ENCODE results near the gene ZNF844. TPM values are rescaled to one million over a fixed set of nuclear protein-coding genes. Genes with fewer than 3 reads are reported as not detected.
A peak's percentile ranks its signal among the peaks of the same experiment; 100 is the strongest.
"Not testable (repeated sequence)": the region's sequence is repeated elsewhere in the genome, so short reads cannot be mapped to it uniquely, and the experiment has no call there.

The ZNF844 gene
- 5.6 TPM for total RNA-seq

DNA sequence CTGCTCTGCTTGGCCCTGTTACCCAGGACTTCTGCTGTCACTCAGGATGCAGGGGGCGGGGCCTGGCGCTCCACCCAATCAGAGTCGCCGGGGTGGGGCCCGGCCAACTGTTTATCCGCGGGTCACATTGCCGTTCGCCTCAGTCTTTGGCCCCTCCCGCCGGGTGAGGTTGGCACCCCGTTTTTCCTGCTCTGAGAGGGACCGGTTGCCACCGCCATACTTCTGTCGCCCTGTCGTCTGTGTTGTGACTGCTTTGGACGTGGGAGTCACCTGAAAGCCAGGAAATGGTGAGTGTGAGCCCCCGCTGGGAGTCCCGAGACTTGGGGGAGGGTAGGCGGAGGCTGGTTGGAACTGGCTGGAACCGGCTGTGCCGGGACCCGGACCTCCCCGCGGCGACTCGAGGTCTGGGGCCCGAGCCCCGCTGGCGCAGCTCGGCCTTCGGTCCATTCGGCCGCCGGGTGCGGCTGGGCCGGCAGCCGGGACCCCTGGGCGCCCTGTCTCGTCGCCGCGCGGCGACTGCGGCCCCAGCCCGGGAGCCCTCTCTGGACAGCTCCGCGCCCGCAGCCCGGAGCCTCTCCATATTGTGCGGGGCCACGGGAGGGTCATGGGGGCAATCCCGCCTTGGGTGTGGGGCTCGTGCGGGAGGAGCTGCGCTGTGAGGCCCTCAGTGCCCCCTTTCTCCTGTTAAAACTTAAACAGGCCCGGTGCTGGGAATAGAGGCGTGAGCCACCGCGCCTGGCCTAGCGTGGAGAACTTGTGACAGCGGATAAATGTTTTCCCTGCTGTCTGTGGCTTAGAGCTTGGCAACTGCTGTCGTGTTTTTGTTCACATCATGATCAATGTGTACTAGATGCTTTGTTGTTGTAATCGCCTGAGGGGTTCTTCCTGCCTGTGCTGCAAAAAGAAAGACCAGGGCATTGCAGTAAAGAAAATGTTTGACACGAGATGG, at the start of gene ZNF844:
TSS of gene ZNF844 (plus strand) at position 142 of the 949 bp plus-strand sequence. CDS start at position 285, 143 bp downstream.
- ATAC-seq: peak; percentile 97

DNA sequence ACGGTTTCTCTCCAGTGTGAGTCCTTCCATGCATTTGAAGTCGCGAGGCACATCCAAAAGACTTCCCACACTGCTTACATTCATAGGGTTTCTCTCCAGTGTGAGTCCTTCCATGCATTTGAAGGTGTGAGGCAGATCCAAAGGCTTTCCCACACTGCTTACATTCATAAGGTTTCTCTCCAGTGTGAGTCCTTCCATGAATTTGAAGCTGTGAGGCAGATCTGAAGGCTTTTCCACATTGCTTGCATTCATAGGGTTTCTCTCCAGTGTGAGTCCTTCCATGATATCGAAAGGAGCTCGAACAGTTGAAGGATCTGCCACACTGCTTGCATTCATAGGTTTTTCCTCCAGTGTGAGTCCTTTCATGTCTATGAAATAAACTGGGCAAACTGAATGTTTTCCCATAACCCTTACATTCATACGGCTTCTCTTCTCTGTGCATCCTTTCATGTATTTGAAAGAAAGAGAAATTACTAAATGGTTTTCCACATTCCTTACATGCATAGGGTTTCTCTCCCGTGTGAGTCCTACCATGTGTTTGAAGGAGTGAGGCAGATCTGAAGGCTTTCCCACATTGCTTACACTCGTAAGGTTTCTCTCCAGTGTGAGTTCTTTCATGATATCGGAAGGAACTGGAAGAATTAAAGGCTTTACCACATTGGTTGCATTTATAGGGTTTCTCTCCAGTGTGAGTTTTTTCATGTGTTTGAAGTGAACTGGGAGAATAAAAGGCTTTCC, 49.3 kb upstream of the ZNF844 start:
- no peak for ATAC-seq

DNA sequence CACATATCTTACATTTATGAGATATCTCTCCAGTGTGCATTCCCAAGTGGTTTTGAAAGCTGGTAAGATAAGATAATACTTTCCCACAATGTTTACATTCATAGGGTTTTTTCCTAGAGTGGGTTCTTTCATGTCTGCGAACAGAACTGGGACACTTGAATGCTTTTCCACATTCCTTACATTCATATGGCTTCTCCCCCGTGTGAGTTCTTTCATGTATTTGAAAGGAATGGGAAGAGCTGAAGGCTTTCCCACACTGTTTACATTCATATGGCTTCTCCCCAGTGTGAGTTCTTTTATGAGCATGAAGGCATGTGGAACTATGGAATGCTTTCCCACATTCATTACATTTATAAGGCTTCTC, 48.8 kb upstream of the ZNF844 start:
- ATAC-seq: no peak

DNA sequence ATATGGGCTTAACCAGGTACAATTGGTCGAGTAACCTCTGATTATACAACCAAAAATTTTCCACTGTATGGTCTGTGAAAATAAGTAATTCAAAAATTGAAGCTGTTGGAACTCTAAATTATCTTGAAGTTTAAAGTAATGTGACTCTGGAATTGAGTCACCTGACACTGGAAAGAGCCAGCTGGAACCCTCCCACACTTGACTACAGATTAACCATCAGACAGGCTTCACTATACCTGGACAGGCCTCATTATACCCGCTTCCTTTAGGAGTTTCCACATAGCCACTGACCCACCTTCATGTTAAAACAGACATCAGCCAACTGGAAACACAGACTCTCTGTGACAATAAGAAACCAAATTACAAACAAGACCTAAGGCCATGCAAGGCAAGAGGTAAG, 30.3 kb upstream of the ZNF844 start:
- no peak for ATAC-seq

DNA sequence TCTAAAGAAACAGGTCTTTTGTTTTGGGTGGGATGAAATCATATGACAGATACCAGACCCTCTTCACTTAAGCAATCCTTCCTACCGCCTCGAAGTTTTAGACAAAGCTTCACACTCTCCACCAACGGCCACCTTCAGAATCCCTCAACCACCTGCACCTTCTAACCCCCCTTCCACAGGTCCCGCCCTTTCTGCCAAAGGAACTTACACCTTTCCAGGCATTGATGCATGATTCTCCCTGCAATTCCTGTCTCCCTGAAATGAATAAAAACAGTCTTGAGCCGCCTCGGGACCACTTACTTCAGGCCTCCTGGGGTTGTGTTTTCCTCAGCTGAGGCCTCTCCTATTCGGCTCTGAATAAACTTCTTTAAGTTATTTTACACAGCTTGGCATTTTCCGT, 29.9 kb upstream of the ZNF844 start:
- ATAC-seq: no peak

DNA sequence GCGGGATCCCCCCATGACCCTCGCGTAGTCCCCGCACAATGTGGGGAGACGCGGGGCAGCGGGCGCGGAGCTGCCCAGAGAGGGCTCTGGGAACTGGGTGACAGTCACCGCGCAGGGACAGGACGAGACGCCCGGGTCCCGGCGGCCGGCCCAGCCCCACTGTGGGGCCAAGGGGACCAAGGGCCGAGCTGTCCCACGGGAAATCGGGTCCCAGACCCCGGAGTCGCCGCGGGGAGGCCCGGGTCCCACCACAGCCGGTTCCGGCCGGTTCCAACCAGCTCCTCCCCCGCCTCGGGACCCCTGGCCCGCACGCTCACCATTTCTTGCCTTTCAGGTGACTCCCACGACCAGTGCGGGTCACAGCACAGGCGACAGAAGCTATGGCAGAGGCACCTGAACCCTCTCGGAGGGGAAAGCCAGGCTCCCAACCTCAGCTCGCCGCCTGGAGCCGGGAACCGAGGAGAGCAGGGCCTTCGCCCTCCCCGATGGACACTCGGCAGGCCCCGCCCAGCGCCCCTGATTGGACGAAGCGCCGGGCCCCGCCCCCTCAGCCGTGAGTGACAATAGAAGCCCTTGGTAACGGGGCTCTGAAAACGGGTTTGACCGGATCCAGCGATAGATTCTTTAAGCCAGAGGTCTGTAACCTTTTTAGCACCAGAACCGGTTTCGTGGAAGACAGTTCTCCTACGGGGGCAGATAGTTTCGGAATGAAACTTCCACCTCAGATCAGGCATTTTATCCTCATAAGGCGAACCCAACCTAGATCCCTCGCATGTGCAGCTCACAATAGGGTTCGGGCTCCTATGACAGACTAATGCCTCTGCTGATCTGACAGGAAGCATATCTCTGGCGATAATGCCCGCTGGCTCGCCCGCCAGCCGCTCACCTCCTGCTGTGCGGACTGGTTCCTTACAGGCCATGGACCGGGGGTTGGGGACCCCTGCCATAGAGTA, 29.0 kb upstream of the ZNF844 start, which contains the start of gene ZNF433:
TSS of gene ZNF433 (minus strand) at position 460 of the 953 bp plus-strand sequence. CDS start at position 320, 140 bp downstream.
- peak; percentile 100 for ATAC-seq

DNA sequence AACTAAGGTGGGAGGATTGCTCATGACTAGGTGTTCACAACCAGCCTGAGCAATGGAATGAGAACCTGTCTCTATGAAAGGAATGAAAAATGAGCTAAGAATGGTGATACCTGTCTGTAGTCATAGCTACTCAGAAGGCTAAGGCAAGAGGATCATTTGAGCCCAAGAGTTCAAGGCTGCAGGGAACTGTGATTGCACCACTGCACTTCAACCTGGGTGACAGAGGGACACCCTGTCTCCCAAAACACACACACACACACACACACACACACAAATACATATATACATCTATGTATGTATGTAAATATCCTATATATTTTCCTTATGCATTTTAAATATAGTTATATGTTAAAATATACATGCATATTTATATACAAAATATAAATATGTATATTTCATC, 21.6 kb upstream of the ZNF844 start:
- ATAC-seq: no peak

DNA sequence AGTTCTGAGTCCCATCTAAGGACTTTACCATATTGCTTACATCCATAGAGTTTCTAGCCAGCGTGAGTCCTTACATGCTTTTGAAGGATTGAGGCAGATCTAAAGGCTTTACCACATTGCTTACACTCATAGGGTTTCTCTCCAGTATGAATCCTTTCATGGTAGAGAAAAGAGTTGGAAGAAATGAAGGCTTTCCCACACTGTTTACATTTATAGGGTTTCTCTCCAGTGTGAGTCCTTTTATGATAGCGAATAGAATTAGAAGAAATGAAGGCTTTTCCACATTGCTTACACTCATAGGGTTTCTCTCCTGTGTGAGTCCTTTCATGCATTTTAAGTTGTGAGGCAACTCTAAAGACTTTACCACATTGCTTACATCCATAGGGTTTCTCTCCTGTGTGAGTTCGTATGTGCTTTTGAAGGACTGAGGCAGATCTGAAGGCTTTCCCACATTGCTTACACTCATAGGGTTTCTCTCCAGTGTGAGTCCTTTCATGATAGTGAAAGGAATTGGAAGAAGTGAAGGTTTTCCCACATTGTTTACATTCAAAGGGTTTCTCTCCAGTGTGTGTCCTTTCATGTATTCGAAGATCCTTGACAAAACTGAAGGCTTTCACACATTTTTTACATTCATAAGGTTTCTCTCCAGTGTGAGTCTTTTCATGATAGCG, 20.6 kb upstream of the ZNF844 start:
- no peak for ATAC-seq

DNA sequence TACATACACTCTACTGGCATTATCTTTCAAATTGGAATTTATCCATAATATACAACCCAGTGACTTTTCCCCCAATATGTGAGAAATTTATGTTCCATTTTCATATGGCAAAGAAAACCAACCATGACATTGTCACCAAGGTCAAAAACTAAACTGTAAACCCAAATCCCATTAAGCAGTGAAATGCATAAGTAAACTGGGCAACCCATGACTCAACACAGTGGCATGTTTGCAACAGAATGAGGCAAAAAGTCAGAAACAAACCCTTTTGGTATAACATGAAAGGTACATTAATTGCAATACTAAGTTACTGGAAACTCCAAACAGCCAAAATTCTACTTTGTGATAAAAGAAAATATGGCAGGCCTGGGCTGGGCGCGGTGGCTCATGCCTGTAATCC, 16.7 kb upstream of the ZNF844 start:
- no peak for ATAC-seq

DNA sequence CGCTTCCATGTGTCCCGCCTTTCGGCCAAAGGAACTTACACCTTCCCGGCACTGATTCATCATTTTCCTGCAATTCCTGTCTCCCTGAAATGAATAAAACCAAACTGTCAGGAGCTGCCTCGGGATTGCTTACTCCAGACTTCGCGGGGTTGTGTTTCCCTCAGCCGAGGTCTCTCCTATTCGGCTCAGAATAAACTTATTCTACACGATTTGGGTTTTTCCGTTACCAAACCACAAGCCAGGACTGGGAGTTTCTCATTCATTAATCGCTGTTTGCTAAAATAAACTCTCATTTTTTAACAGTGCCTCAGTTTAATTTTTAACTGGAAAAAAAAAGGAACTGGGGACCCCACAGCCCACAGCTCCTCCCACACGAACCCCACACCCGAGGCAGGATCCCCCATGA, 12.4 kb upstream of the ZNF844 start:
- no peak for ATAC-seq

DNA sequence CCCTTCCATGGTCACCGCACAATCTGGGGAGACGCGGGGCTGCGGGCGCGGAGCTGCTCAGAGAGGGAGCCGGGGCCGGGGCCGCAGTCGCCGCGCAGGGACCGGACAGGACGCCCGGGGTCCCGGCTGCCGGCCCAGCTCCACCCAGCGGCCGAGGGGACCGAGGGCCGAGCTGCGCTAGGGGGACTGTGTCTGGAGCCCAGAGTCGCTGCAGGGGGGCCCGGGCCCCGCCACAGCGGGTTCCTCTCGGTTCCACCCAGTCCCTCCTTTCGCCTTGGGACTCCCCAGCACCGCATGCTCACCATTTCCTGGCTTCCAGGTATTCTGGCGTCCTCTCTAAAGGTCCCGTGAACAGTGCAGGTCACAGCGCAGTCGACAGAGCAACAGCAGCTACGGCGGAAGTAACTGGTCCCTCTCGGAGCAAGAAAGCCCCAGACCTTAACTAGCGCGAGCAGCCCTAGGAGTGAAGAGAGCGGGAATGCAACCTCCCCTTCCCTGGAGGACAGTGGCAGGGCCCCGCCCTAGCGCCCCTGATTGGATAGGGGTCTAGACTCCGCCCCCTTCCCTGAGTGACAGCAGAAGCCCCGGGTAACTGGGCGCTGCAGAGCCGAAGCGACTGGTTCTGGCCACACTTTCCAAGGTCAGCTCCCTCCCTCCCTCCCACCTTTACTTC, 11.9 kb upstream of the ZNF844 start, which contains the start of gene ZNF878:
TSS of gene ZNF878 (minus strand) at position 465 of the 673 bp plus-strand sequence. CDS start at position 305, 160 bp downstream.
- peak; percentile 95 for ATAC-seq

DNA sequence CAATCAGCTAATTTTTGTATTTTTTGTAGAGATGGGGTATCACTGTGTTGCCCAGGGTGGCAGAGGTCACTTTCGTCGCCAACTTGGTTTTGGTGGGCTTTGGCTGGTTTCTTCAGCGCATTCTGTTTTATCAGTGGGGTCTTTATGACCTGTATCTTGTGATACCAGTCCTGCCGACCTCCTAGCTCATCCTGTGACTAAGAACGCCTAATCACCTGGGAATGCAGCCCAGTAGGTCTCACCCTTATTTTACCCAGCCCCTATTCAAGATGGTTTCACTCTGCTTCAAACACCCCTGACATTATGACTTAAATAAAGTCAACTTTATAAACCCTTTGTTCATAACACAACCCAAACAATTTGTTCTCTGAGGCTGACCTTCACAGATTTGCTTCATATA, 8.7 kb upstream of the ZNF844 start:
- ATAC-seq: no peak

DNA sequence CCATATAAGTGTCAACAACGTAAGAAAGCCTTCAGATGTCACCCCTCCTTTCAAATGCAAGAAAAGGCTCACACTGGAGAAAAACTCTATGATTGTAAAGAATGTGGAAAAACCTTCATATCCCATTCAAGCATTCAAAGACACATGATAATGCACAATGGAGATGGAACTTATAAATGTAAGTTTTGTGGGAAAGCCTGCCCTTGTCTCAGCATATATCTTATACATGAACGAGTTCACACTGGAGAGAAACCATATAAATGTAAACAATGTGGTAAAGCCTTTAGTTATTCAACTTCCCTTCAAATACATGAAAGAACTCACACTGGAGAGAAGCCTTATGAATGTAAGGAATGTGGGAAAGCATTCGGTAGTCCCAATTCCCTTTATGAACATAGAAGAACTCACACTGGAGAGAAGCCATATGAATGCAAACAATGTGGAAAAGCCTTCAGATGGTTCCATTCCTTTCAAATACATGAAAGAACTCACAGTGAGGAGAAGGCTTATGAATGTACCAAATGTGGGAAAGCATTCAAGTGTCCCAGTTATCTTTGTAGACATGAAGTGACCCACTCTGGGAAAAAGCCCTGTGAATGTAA, 11.1 kb downstream of the ZNF844 start:
- no peak for ATAC-seq

DNA sequence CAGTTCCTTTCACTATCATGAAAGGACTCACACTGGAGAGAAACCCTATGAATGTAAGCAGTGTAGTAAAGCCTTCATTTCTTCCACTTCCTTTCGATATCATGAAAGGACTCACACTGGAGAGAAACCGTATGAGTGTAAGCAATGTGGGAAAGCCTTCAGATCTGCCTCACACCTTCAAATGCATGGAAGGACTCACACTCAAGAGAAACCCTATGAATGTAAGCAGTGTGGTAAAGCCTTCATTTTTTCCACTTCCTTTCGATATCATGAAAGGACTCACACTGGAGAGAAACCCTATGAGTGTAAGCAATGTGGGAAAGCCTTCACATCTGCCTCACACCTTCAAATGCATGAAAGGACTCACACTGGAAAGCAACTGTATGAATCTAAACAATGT, 11.8 kb downstream of the ZNF844 start:
- not testable (repeated sequence) for ATAC-seq

DNA sequence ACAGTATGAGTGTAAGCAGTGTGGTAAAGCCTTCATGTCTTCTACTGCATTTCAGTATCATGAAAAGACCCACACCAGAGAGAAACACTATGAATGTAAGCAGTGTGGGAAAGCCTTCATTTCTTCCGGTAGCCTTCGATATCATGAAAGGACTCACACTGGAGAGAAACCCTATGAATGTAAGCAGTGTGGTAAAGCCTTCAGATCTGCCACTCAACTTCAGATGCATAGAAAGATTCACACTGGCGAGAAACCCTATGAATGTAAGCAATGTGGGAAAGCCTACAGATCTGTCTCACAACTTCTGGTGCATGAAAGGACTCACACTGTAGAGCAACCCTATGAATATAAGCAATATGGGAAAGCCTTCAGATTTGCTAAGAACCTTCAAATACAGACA, 12.8 kb downstream of the ZNF844 start:
- ATAC-seq: no peak

DNA sequence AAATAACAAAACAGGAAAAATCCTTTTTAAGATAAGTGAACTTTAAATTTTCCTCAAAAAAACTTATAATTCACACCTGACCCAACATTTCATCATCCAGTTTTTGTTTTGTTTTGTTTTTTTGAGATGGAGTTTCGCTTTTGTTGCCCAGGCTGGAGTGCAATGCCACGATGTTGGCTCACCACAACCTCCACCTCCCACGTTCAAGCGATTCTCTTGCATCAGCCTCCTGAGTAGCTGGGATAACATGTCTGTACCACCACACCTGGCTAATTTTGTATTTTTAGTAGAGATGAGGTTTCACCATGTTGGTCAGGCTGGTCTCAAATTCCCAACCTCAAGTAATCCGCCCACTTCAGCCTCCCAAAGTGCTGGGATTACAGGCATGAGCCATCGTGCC, 18.8 kb downstream of the ZNF844 start:
- not testable (repeated sequence) for ATAC-seq

DNA sequence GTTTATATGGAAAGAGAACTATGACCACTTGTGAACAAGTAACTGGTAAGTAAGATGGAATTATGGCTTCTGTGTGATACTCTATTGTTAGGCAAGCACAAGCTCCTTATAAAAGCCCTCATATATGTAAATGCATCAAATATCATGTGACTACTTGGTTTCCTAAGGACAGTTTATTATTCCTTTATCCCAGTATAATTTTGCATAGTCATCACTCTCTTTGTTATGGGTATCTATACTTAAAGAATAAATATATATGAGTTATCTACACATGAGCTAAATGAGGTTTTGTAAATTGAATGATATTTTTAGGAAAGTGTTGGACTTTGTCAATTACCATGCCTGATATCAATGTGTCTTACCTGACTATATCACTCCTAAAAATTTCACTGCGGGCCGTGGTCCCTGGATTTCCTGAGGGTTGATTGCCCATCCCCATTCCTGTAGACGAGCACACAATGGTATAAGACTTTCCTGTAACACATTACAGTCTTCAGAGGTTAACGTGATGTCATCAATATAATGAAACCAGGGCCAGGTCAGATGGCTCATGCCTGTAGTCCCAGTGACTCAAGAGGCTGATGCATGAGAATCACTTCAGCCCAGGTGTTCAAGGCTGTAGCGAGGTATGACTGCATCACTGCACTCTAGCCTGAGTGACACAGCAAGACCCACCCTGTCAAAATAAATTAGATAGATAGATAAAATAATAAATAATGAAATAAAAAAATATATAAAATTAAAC, 20.7 kb downstream of the ZNF844 start:
- ATAC-seq: no peak

DNA sequence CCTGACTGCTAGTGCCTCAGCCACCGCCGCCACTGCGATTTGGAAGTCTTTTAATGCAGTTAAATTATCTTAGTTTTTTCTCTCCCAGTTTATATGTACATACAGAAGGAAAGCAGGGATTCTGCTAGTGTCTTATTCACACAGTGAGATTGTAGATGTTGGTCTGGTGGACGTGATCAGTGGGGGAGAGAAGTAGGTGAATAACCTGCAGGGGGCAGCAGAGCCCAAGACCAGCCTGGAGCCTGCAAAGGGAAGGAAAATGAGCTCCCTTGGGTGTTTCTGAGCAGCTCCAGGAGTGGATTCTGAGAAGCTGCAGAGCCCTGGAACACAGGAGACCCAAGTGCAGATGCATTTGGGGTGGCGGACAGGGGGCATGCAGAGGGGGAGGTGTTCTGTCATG, 26.3 kb downstream of the ZNF844 start:
- ATAC-seq: peak; percentile 75

DNA sequence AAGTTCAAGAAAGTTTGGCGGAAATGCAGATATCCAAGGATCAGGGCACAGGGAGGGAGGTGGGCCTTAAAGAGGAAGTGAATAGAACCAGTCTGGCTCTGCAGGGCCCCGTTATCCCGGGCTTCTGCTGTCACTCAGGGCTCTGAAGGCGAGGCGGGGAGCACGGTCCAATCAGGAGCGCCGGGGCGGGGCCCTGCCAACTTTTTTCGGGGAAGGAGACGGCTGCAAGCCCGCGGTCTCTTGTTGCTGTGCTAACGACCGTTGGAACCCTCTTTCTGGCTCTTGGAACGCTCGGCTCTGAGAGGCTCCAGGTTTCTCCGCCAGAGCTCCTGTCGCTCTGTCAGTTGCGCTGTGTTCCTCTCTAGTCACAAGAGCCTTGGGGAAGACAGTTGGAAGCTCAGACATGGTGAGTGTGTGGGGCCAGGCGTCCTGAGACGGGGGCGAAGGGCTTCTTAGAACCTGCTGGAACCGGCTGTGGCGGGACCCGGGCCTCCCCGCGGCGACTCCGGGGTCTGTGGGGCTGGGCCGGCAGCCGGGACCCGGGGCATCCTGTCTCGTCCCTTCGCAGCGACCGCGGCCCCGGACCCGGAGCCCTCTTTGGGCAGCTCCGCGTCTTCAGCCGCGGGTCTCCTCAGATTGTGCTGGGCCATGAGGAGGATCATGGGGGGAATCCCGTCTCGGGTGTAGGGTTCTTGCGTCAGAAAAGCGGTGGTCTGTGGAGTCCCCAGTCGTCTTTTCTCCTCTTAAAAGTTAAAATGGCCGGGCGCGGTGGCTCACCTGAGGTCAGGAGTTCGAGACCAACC, 27.7 kb downstream of the ZNF844 start:
- ATAC-seq: peak; percentile 86
